Panc1 (cell line): Measurements from ENCODE around the gene ISCU. TPM values are rescaled to one million over a fixed set of nuclear protein-coding genes. Genes with fewer than 3 reads are reported as not detected.

Experiments used
- ATAC-seq: fragments of 200-7000 bp; cut with Tn5 transposase; 2 replicates; pipeline ENCODE4 v1.9.1; 2020; ENCODE audit warnings: mild to moderate bottlenecking, moderate library complexity
- BruUV-seq: library from RNA; stranded (reverse); fragments of 400-500 nt; replicated peaks from 2 replicates; lab custom pipeline; 2021; lab: Mats Ljungman, UMichigan
- CTCF ChIA-PET: fragments of 300-600 bp; sonication (Branson Sonifier 250); formaldehyde crosslinking; loops from one replicate; lab custom pipeline; 2022; ENCODE audit warnings: antibody characterized with exemption; lab: Charles Lee
- POLR2A ChIA-PET: fragments of 300-600 bp; sonication (Branson Sonifier 250); formaldehyde crosslinking; loops from one replicate; lab custom pipeline; 2022; ENCODE audit warnings: antibody characterized with exemption; lab: Charles Lee
- DNase-seq: peaks from one replicate; pipeline ENCODE4 v3.0.0-alpha.2; 2010; ENCODE audit warnings: low read depth, low spot score
- H3K27ac ChIP-seq: 2 replicates; pipeline ENCODE4 v1.5.1; 2011; ENCODE audit warnings: mild to moderate bottlenecking, low read length, inconsistent platforms
- H3K27me3 ChIP-seq: fragments of 200-500 bp; sonication (Bioruptor generic); 2 replicates; pipeline ENCODE4 v1.6.0; 2014; ENCODE audit warnings: low read length, inconsistent platforms; ENCODE audit not compliant: control insufficient read depth, insufficient read depth
- H3K36me3 ChIP-seq: fragments of 200-500 bp; sonication (Bioruptor generic); 2 replicates; pipeline ENCODE4 v1.5.1; 2014; ENCODE audit warnings: inconsistent platforms, mild to moderate bottlenecking, low read length, moderate library complexity; ENCODE audit not compliant: control insufficient read depth, insufficient read depth
- H3K4me1 ChIP-seq: 2 replicates; pipeline ENCODE4 v1.5.1; 2011; ENCODE audit warnings: inconsistent platforms, mild to moderate bottlenecking, low read length, moderate library complexity; ENCODE audit not compliant: control insufficient read depth, insufficient read depth
- H3K4me3 ChIP-seq, 2 experiments: 2 replicates each; pipeline ENCODE4 v1.5.1; 2011 to 2012; ENCODE audit warnings: low read depth in 2 of 2, low read length in 2 of 2, mild to moderate bottlenecking in 2 of 2, inconsistent platforms in 1 of 2, moderate library complexity in 1 of 2
- H3K9me3 ChIP-seq: fragments of 200-500 bp; sonication (Bioruptor generic); 2 replicates; pipeline ENCODE4 v1.5.1; 2014; ENCODE audit warnings: low read depth, mild to moderate bottlenecking, inconsistent platforms, low read length, moderate library complexity; ENCODE audit not compliant: control insufficient read depth, insufficient read depth
- POLR2AphosphoS5 ChIP-seq: IDR thresholded peaks from 2 replicates; pipeline ENCODE4 v1.6.1; 2012; ENCODE audit warnings: mild to moderate bottlenecking, low read depth, low read length, moderate library complexity
- REST ChIP-seq, 2 experiments: IDR thresholded peaks; 2 replicates each; pipeline ENCODE4 v1.6.1; 2011 to 2012; ENCODE audit warnings: low read depth in 2 of 2, control low read depth in 1 of 2, low read length in 1 of 2, mild to moderate bottlenecking in 1 of 2, moderate library complexity in 1 of 2; ENCODE audit not compliant: insufficient read depth in 1 of 2
- SIN3A ChIP-seq: IDR thresholded peaks from 2 replicates; pipeline ENCODE4 v1.6.1; 2012; ENCODE audit warnings: low read depth, mild to moderate bottlenecking, low read length, moderate library complexity, borderline replicate concordance; ENCODE audit not compliant: insufficient read depth
- TCF7L2 ChIP-seq: IDR thresholded peaks from 2 replicates; pipeline ENCODE4 v1.6.1; 2011; ENCODE audit warnings: mild to moderate bottlenecking, low read depth, low read length, inconsistent platforms
- in situ Hi-C: cut with HindIII; loops from 2 replicates; pipeline ENCODE4 v1.10.0; 2016; ENCODE audit warnings: low sequenced_read_pairs, low pct_unique_long_range_greater_than_20kb
- intact Hi-C: fragments of 100-400 bp; cut with micrococcal nuclease; formaldehyde crosslinking; loops from one replicate; pipeline ENCODE4 v1.10.0; 2022; ENCODE audit not compliant: unreplicated experiment
- total RNA-seq: library from RNA; stranded (reverse); gene quantifications from one replicate; pipeline ENCODE4 v1.2.1, GENCODE V29; 2021; ENCODE audit not compliant: unreplicated experiment
- TF ChIP-seq, protein P1 (sequence below): fragments of 450-650 bp; IDR thresholded peaks from 2 replicates; pipeline ENCODE4 v1.5.1; 2017; ENCODE audit warnings: mild to moderate bottlenecking

ISCU gene
- total RNA-seq, 1 experiment from 2014 or later, result 66.1 TPM

- no peaks in the 10 kb centered on the region for H3K9me3 ChIP-seq
- in situ Hi-C loops (no loop called here), intact Hi-C loops (no loop called here)
- DNase-seq, result no peak
- H3K4me3 ChIP-seq, result no peak overlapping the region
- no TSS peak for BruUV-seq
- TF ChIP-seq TCF7L2, result no peak
- TF ChIP-seq, protein P1, sequence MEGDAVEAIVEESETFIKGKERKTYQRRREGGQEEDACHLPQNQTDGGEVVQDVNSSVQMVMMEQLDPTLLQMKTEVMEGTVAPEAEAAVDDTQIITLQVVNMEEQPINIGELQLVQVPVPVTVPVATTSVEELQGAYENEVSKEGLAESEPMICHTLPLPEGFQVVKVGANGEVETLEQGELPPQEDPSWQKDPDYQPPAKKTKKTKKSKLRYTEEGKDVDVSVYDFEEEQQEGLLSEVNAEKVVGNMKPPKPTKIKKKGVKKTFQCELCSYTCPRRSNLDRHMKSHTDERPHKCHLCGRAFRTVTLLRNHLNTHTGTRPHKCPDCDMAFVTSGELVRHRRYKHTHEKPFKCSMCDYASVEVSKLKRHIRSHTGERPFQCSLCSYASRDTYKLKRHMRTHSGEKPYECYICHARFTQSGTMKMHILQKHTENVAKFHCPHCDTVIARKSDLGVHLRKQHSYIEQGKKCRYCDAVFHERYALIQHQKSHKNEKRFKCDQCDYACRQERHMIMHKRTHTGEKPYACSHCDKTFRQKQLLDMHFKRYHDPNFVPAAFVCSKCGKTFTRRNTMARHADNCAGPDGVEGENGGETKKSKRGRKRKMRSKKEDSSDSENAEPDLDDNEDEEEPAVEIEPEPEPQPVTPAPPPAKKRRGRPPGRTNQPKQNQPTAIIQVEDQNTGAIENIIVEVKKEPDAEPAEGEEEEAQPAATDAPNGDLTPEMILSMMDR, result no peak
- no peak for TF ChIP-seq SIN3A
- TF ChIP-seq POLR2AphosphoS5, result no peak
- TF ChIP-seq REST (IDR thresholded peaks at IDR 0.05; ENCODE audit: insufficient read depth in 1 of 2, low read depth in 2 of 2, low read length in 1 of 2), result no peak
- ATAC-seq, result no peak
- H3K36me3 ChIP-seq, result no peaks in the 10 kb centered on the region
- CTCF ChIA-PET, result no interaction called here
- peaks cover 25% of the 10 kb centered on the region for H3K4me1 ChIP-seq
- no peaks in the 10 kb centered on the region for H3K27me3 ChIP-seq
- POLR2A ChIA-PET, result no interaction called here
- no peak overlapping the region for H3K27ac ChIP-seq
These were observed 52.2 kb downstream of the ISCU start for GRCh38 chr12:108614639-108615038.

DNA sequence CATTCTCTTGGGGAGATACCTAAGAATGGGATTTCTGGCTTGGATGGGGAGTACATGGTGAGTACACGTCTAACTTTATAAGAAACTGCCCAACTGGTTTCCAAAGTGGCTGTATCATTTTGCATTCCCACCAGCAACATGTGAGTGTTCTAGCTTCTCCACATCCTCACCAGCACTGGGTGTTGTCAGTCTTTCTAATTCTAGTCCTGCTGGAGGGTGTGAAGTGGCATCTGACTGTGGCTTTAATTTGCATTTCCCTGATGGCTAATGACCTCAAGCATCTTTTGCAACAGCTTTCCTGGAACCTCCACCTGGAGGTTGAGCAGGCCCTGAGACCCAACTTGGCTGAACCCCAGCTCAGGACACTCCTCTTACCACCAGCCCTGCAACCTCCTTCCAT, 53.5 kb downstream of the ISCU start:
- in situ Hi-C loops, result no loop called here

DNA sequence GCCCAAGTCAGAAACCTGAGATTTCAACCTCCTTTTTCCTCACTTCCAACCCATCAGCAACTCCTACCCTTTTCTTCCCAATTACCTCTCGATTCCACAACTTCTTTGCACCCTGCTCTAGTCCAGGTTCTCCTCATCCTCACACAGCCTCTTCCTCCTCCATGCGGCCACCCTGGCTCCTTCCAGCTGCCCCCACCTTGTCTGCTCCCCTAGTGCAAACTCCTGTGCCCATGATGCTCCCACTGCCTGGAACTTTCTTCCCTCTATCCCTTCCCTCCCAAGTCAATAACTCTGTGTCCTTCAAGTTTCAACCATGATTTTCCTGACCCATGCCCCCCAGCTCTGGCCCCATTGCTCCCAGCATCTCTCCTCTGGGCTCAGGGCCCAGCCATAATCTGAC, 54.0 kb downstream of the ISCU start:
- DNase-seq (no peak), ATAC-seq (no peak)
- ChIA-PET CTCF (interaction anchor here (2.3 kb wide), 1 partner anchor 51 kb away, joined by 17 read pairs; no protein-coding TSS in a partner anchor), POLR2A (no interaction called here)
- in situ Hi-C loops, result no loop called here
- H3K36me3 ChIP-seq, result no peaks in the 10 kb centered on the region
- H3K27me3 ChIP-seq, result no peaks in the 10 kb centered on the region
- intact Hi-C loops, result no loop called here
- no peak overlapping the region for H3K27ac ChIP-seq
- BruUV-seq, result no TSS peak
- H3K4me3 ChIP-seq, result no peak overlapping the region
- peaks cover 25% of the 10 kb centered on the region for H3K4me1 ChIP-seq
- TF ChIP-seq, protein P1, result no peak
- no peak for TF ChIP-seq REST (IDR thresholded peaks at IDR 0.05; ENCODE audit: insufficient read depth in 1 of 2, low read depth in 2 of 2, low read length in 1 of 2)
- no peak for TF ChIP-seq SIN3A
- no peak for TF ChIP-seq POLR2AphosphoS5
- no peak for TF ChIP-seq TCF7L2
- no peaks in the 10 kb centered on the region for H3K9me3 ChIP-seq

More for the DNA sequence above, 53.5 kb downstream of the ISCU start:
- intact Hi-C loops, result no loop called here
- no peak for DNase-seq
- no TSS peak for BruUV-seq
- CTCF ChIA-PET, result no interaction called here
- H3K27ac ChIP-seq, result no peak overlapping the region
- H3K27me3 ChIP-seq, result no peaks in the 10 kb centered on the region
- peaks cover 25% of the 10 kb centered on the region for H3K4me1 ChIP-seq
- no peak for TF ChIP-seq SIN3A
- POLR2A ChIA-PET, result no interaction called here
- no peak overlapping the region for H3K4me3 ChIP-seq
- H3K9me3 ChIP-seq, result no peaks in the 10 kb centered on the region
- no peak for ATAC-seq
- no peaks in the 10 kb centered on the region for H3K36me3 ChIP-seq
